ENCODE results near the gene MAG. TPM values are rescaled to one million over a fixed set of nuclear protein-coding genes. Genes with fewer than 3 reads are reported as not detected.

MAG gene
- total RNA-seq, 1 experiment from 2014 or later, result 0.41 TPM

- no peak overlapping the region for H3K4me3 Mint-ChIP-seq (ENCODE audit: unreplicated experiment)
- H3K36me3 Mint-ChIP-seq (ENCODE audit: insufficient read depth, unreplicated experiment), result no peaks in the 10 kb centered on the region
- intact Hi-C loops (cut with micrococcal nuclease; ENCODE audit: unreplicated experiment), result no loop called here
- ChIA-PET CTCF (interaction anchor here (0.6 kb wide), 1 partner anchor 74 kb away, joined by 3 read pairs; no protein-coding TSS in a partner anchor), POLR2A (no interaction called here)
- Histone ChIP-seq H3K27me3 (replicated peaks; ENCODE audit: control insufficient read depth, insufficient read depth, low read length) (no peaks in the 10 kb centered on the region), H3K9me3 (no peaks in the 10 kb centered on the region), H3K36me3 (ENCODE audit: control insufficient read depth, insufficient read depth, low read length) (no peaks in the 10 kb centered on the region), H3K4me1 (no peaks in the 10 kb centered on the region; the same call in 1 of the 2 replicates), H3K4me3 (ENCODE audit: low read depth, low read length) (no peak overlapping the region)
- H3K27me3 Mint-ChIP-seq (ENCODE audit: insufficient read depth, unreplicated experiment), result peaks cover 3% of the 10 kb centered on the region
- no peak for DNase-seq
- no TSS peak for BruUV-seq (replicated peaks)
- TF ChIP-seq CTCF (IDR thresholded peaks at IDR 0.05; ENCODE audit: insufficient read depth in 1 of 2, low read depth in 1 of 2, low read length in 1 of 2, severe bottlenecking in 1 of 2, unreplicated experiment in 1 of 2), result no peak
- H3K27ac Mint-ChIP-seq (ENCODE audit: unreplicated experiment), result no peak overlapping the region
- no peaks in the 10 kb centered on the region for H3K4me1 Mint-ChIP-seq (ENCODE audit: low read depth, unreplicated experiment)
- no peaks in the 10 kb centered on the region for H3K9me3 Mint-ChIP-seq (ENCODE audit: unreplicated experiment)
Measured at GRCh38 chr19:35341565-35342225, 49.7 kb downstream of the MAG start.

- no peaks in the 10 kb centered on the region; the same call in 1 of the 2 replicates for H3K4me1 ChIP-seq
- H3K27ac Mint-ChIP-seq (ENCODE audit: unreplicated experiment), result no peak overlapping the region
- H3K4me3 Mint-ChIP-seq (ENCODE audit: unreplicated experiment), result no peak overlapping the region
- no peaks in the 10 kb centered on the region for H3K9me3 Mint-ChIP-seq (ENCODE audit: unreplicated experiment)
- DNase-seq, result no peak
- no peaks in the 10 kb centered on the region for H3K9me3 ChIP-seq
- no TSS peak for BruUV-seq (replicated peaks)
- CTCF ChIA-PET, result interaction anchor here (0.6 kb wide), 1 partner anchor 10 kb away, joined by 3 read pairs; no protein-coding TSS in a partner anchor
- H3K4me3 ChIP-seq (ENCODE audit: low read depth, low read length), result no peak overlapping the region
- POLR2A ChIA-PET, result no interaction called here
- no peak for TF ChIP-seq CTCF (IDR thresholded peaks at IDR 0.05; ENCODE audit: insufficient read depth in 1 of 2, low read depth in 1 of 2, low read length in 1 of 2, severe bottlenecking in 1 of 2, unreplicated experiment in 1 of 2)
- no peaks in the 10 kb centered on the region for H3K36me3 Mint-ChIP-seq (ENCODE audit: insufficient read depth, unreplicated experiment)
- H3K36me3 ChIP-seq (ENCODE audit: control insufficient read depth, insufficient read depth, low read length), result no peaks in the 10 kb centered on the region
- H3K4me1 Mint-ChIP-seq (ENCODE audit: low read depth, unreplicated experiment), result no peaks in the 10 kb centered on the region
- no peaks in the 10 kb centered on the region for H3K27me3 ChIP-seq (replicated peaks; ENCODE audit: control insufficient read depth, insufficient read depth, low read length)
- intact Hi-C loops (cut with micrococcal nuclease; ENCODE audit: unreplicated experiment), result no loop called here
- H3K27me3 Mint-ChIP-seq (ENCODE audit: insufficient read depth, unreplicated experiment), result peaks cover 3% of the 10 kb centered on the region
Measured at GRCh38 chr19:35342430-35342829, 50.5 kb downstream of the MAG start.

GRCh38 chr19:35344511-35345031 is 52.6 kb downstream of the MAG start:
- peak in 1 of 2 experiments; percentile 27 for DNase-seq
- no TSS peak for BruUV-seq (replicated peaks)
- H3K4me1 ChIP-seq, result no peaks in the 10 kb centered on the region; the same call in 1 of the 2 replicates
- no peak for TF ChIP-seq CTCF (IDR thresholded peaks at IDR 0.05; ENCODE audit: insufficient read depth in 1 of 2, low read depth in 1 of 2, low read length in 1 of 2, severe bottlenecking in 1 of 2, unreplicated experiment in 1 of 2)
- Mint-ChIP-seq H3K4me1 (ENCODE audit: low read depth, unreplicated experiment) (no peaks in the 10 kb centered on the region), H3K4me3 (ENCODE audit: unreplicated experiment) (no peak overlapping the region), H3K27ac (ENCODE audit: unreplicated experiment) (no peak overlapping the region), H3K36me3 (ENCODE audit: insufficient read depth, unreplicated experiment) (no peaks in the 10 kb centered on the region), H3K27me3 (ENCODE audit: insufficient read depth, unreplicated experiment) (peaks cover 3% of the 10 kb centered on the region), H3K9me3 (ENCODE audit: unreplicated experiment) (no peaks in the 10 kb centered on the region)
- no peaks in the 10 kb centered on the region for H3K36me3 ChIP-seq (ENCODE audit: control insufficient read depth, insufficient read depth, low read length)
- CTCF ChIA-PET, result no interaction called here
- POLR2A ChIA-PET, result no interaction called here
- intact Hi-C loops (cut with micrococcal nuclease; ENCODE audit: unreplicated experiment), result no loop called here
- H3K27me3 ChIP-seq (replicated peaks; ENCODE audit: control insufficient read depth, insufficient read depth, low read length), result no peaks in the 10 kb centered on the region
- H3K9me3 ChIP-seq, result no peaks in the 10 kb centered on the region
- H3K4me3 ChIP-seq (ENCODE audit: low read depth, low read length), result no peak overlapping the region
